Measurements from ENCODE around the gene TAX1BP1.
A peak's percentile ranks its signal among the peaks of the same experiment; 100 is the strongest.

Gene TAX1BP1

DNA sequence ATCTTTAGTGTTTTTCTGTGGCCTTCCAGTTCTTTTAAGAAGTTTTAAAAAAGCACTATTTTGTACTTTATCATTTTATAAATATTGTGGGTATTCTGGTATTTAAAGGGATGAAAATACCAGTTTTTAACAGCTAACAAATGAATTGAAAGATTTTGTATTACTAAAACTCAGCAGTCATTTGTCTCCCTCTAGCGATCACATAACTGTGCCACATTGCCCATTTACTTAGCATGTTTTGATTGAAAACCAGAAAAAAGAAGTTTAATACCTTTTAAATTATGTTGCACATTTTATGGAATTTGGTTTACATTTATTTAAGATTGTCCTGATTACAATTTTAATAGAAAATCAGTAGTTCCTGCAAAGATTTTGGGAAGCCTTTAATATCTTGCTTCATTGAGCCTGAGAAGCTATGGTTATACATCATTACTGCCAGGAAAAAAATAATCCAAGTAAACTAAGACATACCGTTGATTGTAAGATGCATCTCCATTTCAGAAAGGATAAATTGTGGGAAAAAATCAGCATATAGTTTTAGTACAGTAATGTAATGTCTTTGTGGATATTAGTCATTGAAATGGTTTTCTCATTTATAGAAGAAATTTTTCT is 34.9 kb downstream of the TAX1BP1 start:
- peak; percentile 18 to 51 for DNase-seq (ENCODE audit: low spot score in 2 of 2)
- H3K4me1 ChIP-seq: peaks cover 4% of the 10 kb centered on the region; the same call in 1 of the 2 replicates
- in situ Hi-C loops (cut with MboI; ENCODE audit: low sequenced_read_pairs): loop anchor here (5.0 to 25.0 kb wide), 2 partner anchors 237 to 583 kb away; no protein-coding TSS in a partner anchor
- H3K4me3 ChIP-seq: no peak overlapping the region
- no peaks in the 10 kb centered on the region for H3K9me3 ChIP-seq
- H3K36me3 ChIP-seq (replicated peaks): no peaks in the 10 kb centered on the region
- H3K27me3 ChIP-seq (ENCODE audit: low read depth): no peaks in the 10 kb centered on the region

GRCh38 chr7:27775782-27776181 is 35.8 kb downstream of the TAX1BP1 start:
- in situ Hi-C loops (cut with MboI; ENCODE audit: low sequenced_read_pairs): loop anchor here (5.0 to 25.0 kb wide), 2 partner anchors 237 to 583 kb away; no protein-coding TSS in a partner anchor
- no peak for DNase-seq (ENCODE audit: low spot score in 2 of 2)

DNA sequence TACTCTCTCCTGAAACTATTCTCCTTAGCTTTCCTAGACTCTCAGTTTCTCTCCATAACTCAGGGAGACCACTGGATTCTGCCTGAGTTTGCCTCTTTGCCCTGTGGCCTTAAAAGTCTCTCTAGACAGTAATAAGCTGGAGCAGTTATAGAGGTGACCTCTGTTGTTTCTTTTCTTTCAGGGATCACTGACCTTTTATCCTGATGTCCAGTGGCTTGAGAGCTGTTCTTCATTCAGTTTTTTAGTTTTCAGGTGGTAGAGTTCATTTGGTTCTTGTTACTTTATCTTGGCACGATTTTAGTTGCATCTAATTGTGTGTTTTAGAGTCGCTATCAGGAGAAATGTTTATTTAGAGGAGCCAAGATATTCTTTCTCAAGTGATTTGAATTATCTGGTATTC is 37.7 kb downstream of the TAX1BP1 start:
- no peak for DNase-seq (ENCODE audit: low spot score in 2 of 2)
- in situ Hi-C loops (cut with MboI; ENCODE audit: low sequenced_read_pairs): loop anchor here (5.0 to 25.0 kb wide), 2 partner anchors 235 to 585 kb away; no protein-coding TSS in a partner anchor
- Histone ChIP-seq H3K36me3 (replicated peaks) (no peaks in the 10 kb centered on the region), H3K27me3 (ENCODE audit: low read depth) (no peaks in the 10 kb centered on the region), H3K4me1 (no peaks in the 10 kb centered on the region; the same call in 1 of the 2 replicates), H3K9me3 (no peaks in the 10 kb centered on the region), H3K4me3 (no peak overlapping the region)

More at GRCh38 chr7:27775782-27776181, 35.8 kb downstream of the TAX1BP1 start:
- Histone ChIP-seq H3K9me3 (no peaks in the 10 kb centered on the region), H3K4me3 (no peak overlapping the region), H3K27me3 (ENCODE audit: low read depth) (no peaks in the 10 kb centered on the region), H3K36me3 (replicated peaks) (no peaks in the 10 kb centered on the region), H3K4me1 (peaks cover under 1% of the 10 kb centered on the region; the same call in 1 of the 2 replicates)

DNA sequence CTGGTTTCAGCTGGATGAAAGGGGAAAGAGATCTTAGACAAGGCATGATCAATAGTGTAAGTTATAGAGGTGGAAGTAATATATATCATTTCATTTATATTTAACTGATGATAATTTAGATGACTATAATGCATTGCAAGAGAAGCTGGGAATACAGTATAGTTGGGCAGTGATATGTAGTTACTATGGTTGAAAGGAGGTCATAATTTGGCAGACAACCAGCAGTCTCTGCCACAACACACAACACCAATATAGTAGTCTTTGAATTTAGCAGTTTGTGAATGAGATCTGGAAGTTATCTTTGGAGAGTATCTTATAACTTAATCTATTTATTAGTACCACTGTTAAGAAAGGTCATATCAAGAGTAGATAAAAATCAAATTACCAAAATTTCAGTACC is 39.9 kb downstream of the TAX1BP1 start:
- Histone ChIP-seq H3K9me3 (no peaks in the 10 kb centered on the region), H3K4me1 (no peaks in the 10 kb centered on the region), H3K36me3 (replicated peaks) (no peaks in the 10 kb centered on the region), H3K4me3 (no peak overlapping the region), H3K27me3 (ENCODE audit: low read depth) (no peaks in the 10 kb centered on the region)
- in situ Hi-C loops (cut with MboI; ENCODE audit: low sequenced_read_pairs): loop anchor here (5.0 to 25.0 kb wide), 2 partner anchors 232 to 588 kb away; no protein-coding TSS in a partner anchor
- no peak for DNase-seq (ENCODE audit: low spot score in 2 of 2)

DNA sequence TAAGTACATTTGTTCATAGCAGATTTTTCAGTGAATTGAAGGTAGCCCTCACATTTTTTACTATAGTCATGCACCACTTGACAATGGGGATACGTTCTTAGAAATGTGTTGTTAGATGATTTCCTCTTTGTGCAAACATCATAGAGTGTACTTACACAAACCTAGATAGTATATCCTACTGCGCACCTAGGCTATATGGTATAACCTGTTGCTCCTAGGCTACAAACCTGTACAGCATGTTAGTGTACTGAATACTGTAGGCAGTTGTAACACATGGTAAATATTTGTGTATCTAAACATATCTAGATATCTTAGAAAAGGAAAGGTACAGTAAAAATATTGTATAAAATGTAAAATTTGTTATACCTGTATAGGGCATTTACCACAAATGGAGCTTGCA is 41.2 kb downstream of the TAX1BP1 start:
- H3K36me3 ChIP-seq (replicated peaks): no peaks in the 10 kb centered on the region
- no peak overlapping the region for H3K4me3 ChIP-seq
- H3K9me3 ChIP-seq: no peaks in the 10 kb centered on the region
- no peaks in the 10 kb centered on the region for H3K27me3 ChIP-seq (ENCODE audit: low read depth)
- in situ Hi-C loops (cut with MboI; ENCODE audit: low sequenced_read_pairs): loop anchor here (25.0 kb wide), 1 partner anchor 231 kb away; no protein-coding TSS in a partner anchor
- H3K4me1 ChIP-seq: no peaks in the 10 kb centered on the region
- no peak for DNase-seq (ENCODE audit: low spot score in 2 of 2)

- no peak overlapping the region for H3K4me3 ChIP-seq
- no peaks in the 10 kb centered on the region for H3K27me3 ChIP-seq (ENCODE audit: low read depth)
- H3K9me3 ChIP-seq: no peaks in the 10 kb centered on the region
- in situ Hi-C loops (cut with MboI; ENCODE audit: low sequenced_read_pairs): loop anchor here (25.0 kb wide), 1 partner anchor 229 kb away; no protein-coding TSS in a partner anchor
- H3K36me3 ChIP-seq (replicated peaks): peaks cover 11% of the 10 kb centered on the region
- no peak for DNase-seq (ENCODE audit: low spot score in 2 of 2)
- H3K4me1 ChIP-seq: peaks cover 7% of the 10 kb centered on the region
Observed at GRCh38 chr7:27782849-27783248, 42.9 kb downstream of the TAX1BP1 start.

DNA sequence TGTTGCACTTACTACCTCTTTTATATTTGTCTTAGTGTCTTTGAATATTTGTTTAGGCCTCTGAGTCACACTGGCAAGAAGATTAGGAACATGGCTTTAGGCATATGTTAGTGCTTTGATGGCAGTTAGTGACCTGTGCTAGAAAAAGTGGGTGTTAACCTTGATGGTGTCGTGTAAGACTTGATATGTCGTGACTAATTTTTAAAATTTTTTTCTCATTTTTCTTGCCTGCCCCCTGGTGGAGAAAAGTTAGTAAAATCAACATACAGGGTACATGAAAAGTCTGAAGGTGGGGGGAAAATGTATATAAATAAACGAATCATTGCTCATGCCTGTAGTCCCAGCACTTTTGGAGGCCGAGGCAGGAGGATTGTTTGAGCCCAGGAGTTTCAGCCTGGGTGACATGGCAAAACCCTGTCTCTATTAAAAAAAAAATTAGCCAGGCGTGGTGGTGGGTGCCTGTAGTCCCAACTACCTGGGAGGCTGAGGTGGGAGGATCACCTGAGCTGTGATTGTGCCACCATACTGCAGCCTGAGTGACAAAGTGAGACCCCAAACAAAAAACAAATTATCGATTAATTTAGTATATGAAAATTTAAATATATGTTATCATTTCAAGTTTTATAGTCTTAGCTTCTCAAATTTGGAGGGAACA is 44.6 kb downstream of the TAX1BP1 start:
- in situ Hi-C loops (cut with MboI; ENCODE audit: low sequenced_read_pairs): loop anchor here (25.0 kb wide), 1 partner anchor 228 kb away; no protein-coding TSS in a partner anchor
- Histone ChIP-seq H3K4me3 (no peak overlapping the region), H3K4me1 (peaks cover 7% of the 10 kb centered on the region), H3K36me3 (replicated peaks) (peaks cover 12% of the 10 kb centered on the region), H3K9me3 (no peaks in the 10 kb centered on the region), H3K27me3 (ENCODE audit: low read depth) (no peaks in the 10 kb centered on the region)
- peak; percentile 18 to 37 for DNase-seq (ENCODE audit: low spot score in 2 of 2)

DNA sequence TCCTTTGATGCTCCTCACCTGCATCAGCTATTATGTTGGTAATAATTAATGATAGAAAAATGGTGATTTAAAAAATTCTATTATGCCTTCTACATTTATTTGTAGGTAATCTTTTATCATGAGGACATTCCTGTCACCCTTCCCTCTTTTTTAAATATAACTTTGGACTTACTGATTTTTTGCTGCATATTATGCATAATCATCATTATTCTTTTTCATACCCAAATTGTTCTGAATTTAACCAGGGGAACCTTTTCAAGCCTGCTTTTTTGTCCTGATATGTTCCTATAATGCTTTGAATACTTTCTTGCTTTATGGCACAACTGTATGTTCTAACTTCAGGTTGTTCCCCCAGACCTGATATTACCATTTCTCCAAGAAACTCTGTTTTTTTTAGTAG is 48.5 kb downstream of the TAX1BP1 start:
- Histone ChIP-seq H3K27me3 (ENCODE audit: low read depth) (no peaks in the 10 kb centered on the region), H3K4me1 (peaks cover 7% of the 10 kb centered on the region), H3K36me3 (replicated peaks) (peaks cover 12% of the 10 kb centered on the region), H3K4me3 (no peak overlapping the region), H3K9me3 (no peaks in the 10 kb centered on the region)
- no peak for DNase-seq (ENCODE audit: low spot score in 2 of 2)
- in situ Hi-C loops (cut with MboI; ENCODE audit: low sequenced_read_pairs): loop anchor here (25.0 kb wide), 1 partner anchor 224 kb away; no protein-coding TSS in a partner anchor

DNA sequence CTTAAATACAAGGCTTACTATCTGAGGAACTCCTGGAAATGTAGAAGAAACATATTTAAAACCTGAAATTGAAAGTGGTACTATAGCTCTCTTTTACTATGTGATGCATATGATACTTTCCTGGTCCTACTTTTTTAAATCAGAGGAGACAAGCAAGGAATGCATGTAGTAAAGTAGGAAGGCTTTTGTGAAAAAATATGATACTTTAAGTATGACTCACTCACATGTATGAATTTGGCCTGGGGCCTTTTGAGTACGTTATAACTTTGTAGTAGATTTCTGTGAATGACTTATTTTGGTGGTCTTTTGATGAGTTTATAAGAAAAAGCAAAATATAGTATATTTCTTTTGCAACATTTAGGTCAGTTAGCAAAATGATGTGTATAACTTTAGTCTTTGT is 53.8 kb downstream of the TAX1BP1 start:
- no peak for DNase-seq (ENCODE audit: low spot score in 2 of 2)
- no peak overlapping the region for H3K4me3 ChIP-seq
- H3K9me3 ChIP-seq: no peaks in the 10 kb centered on the region
- peaks cover 6% of the 10 kb centered on the region for H3K4me1 ChIP-seq
- peaks cover 9% of the 10 kb centered on the region for H3K36me3 ChIP-seq (replicated peaks)
- no peaks in the 10 kb centered on the region for H3K27me3 ChIP-seq (ENCODE audit: low read depth)
- in situ Hi-C loops (cut with MboI; ENCODE audit: low sequenced_read_pairs): loop anchor here (25.0 kb wide), 1 partner anchor 219 kb away; no protein-coding TSS in a partner anchor

GRCh38 chr7:27795977-27796376 is 56.0 kb downstream of the TAX1BP1 start:
- peaks cover 9% of the 10 kb centered on the region for H3K36me3 ChIP-seq (replicated peaks)
- H3K9me3 ChIP-seq: no peaks in the 10 kb centered on the region
- no peak for DNase-seq (ENCODE audit: low spot score in 2 of 2)
- peaks cover 12% of the 10 kb centered on the region for H3K4me1 ChIP-seq
- no peaks in the 10 kb centered on the region for H3K27me3 ChIP-seq (ENCODE audit: low read depth)
- in situ Hi-C loops (cut with MboI; ENCODE audit: low sequenced_read_pairs): loop anchor here (25.0 kb wide), 1 partner anchor 216 kb away; no protein-coding TSS in a partner anchor
- no peak overlapping the region for H3K4me3 ChIP-seq

DNA sequence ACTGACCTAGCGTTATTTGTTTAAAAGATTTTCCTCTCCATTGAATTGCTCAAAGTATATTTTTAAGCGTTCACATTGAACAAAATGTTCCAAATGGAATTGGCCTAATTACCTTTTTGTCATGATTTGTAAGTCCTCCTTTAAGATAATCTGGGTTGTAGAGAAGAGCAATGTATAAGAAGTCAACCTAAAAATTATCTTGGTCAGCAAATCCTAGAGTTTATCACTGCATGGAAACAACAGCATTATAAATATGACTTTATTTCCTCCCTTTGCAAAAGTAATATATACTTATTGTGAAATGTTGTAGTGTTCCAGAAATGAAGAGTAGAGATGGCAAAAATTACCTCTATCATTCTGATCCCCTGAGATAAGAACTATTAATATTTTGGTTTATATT is 59.2 kb downstream of the TAX1BP1 start:
- Histone ChIP-seq H3K9me3 (no peaks in the 10 kb centered on the region), H3K36me3 (replicated peaks) (peaks cover 3% of the 10 kb centered on the region), H3K27me3 (ENCODE audit: low read depth) (no peaks in the 10 kb centered on the region), H3K4me1 (peaks cover 26% of the 10 kb centered on the region), H3K4me3 (no peak overlapping the region)
- no peak for DNase-seq (ENCODE audit: low spot score in 2 of 2)
- in situ Hi-C loops (cut with MboI; ENCODE audit: low sequenced_read_pairs): loop anchor here (25.0 kb wide), 1 partner anchor 213 kb away; no protein-coding TSS in a partner anchor

DNA sequence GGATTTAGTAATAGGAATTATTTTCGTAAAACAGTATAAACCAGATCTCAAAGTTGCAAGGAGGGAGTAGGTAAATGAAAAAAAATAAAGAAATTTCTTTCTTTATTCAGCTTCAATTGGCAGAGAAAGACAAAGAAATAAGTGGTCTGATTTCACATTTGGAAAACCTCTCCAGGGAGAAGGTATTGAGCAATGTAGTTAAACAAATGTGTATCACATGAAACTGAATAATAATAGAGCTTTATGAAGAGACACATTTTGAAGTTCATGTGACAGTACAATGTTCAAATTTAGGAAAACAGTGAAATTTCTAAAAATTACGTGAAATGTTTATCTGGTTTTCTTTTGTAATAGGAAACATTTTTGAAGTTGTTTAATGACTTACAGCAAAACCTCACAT is 63.0 kb downstream of the TAX1BP1 start:
- H3K4me1 ChIP-seq: peaks cover 32% of the 10 kb centered on the region
- no peak overlapping the region for H3K4me3 ChIP-seq
- in situ Hi-C loops (cut with MboI; ENCODE audit: low sequenced_read_pairs): no loop called here
- H3K36me3 ChIP-seq (replicated peaks): no peaks in the 10 kb centered on the region
- peak in 1 of 2 experiments; percentile 49 for DNase-seq (ENCODE audit: low spot score in 2 of 2)
- H3K9me3 ChIP-seq: no peaks in the 10 kb centered on the region
- no peaks in the 10 kb centered on the region for H3K27me3 ChIP-seq (ENCODE audit: low read depth)

DNA sequence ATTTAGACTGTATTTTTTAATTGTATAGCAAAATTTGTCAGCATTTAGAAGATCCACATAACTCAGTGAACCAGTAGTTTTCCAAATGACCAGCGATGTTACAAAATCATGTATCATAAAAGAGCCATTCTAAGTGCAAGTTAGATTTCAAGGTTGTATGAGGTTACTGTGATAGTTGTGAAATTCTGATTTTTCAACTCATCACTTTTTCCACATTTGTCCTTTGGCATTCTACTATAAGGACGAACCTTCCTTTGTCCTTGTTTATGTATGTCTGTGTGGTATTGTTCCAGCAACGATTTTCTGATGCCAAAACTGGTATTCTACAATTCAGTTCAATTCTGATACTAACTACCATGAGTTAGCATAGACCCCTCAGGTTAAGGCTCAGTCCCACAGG is 64.2 kb downstream of the TAX1BP1 start:
- Histone ChIP-seq H3K4me3 (no peak overlapping the region), H3K4me1 (peaks cover 23% of the 10 kb centered on the region), H3K9me3 (no peaks in the 10 kb centered on the region), H3K36me3 (replicated peaks) (no peaks in the 10 kb centered on the region), H3K27me3 (ENCODE audit: low read depth) (no peaks in the 10 kb centered on the region)
- in situ Hi-C loops (cut with MboI; ENCODE audit: low sequenced_read_pairs): no loop called here
- DNase-seq (ENCODE audit: low spot score in 2 of 2): no peak

GRCh38 chr7:27808626-27809025 is 68.7 kb downstream of the TAX1BP1 start:
- H3K4me1 ChIP-seq: peaks cover 6% of the 10 kb centered on the region
- H3K4me3 ChIP-seq: no peak overlapping the region
- no peaks in the 10 kb centered on the region for H3K36me3 ChIP-seq (replicated peaks)
- H3K9me3 ChIP-seq: no peaks in the 10 kb centered on the region
- DNase-seq (ENCODE audit: low spot score in 2 of 2): no peak
- no peaks in the 10 kb centered on the region for H3K27me3 ChIP-seq (ENCODE audit: low read depth)
- in situ Hi-C loops (cut with MboI; ENCODE audit: low sequenced_read_pairs): no loop called here

Measured in HAP-1 (cell line).